DND-41 (cell line): ENCODE measurements around the gene ARL5B.

ENCODE experiments used
- ATAC-seq: fragments of 200-7000 bp; cut with Tn5 transposase; 3 replicates; pipeline ENCODE4 v1.9.1; 2021; ENCODE audit warnings: low read depth; ENCODE audit not compliant: insufficient read depth
- DNase-seq: peaks from one replicate; pipeline ENCODE4 v3.0.0-alpha.2; 2020
- H2AFZ ChIP-seq: 2 replicates; pipeline ENCODE4 v1.6.0; 2012; ENCODE audit warnings: low read depth, low read length
- H3K27ac ChIP-seq: 2 replicates; pipeline ENCODE4 v1.5.1; 2012; ENCODE audit warnings: low read length, inconsistent platforms
- H3K27me3 ChIP-seq: fragments of 200-600 bp; sonication (generic); 2 replicates; pipeline ENCODE4 v1.6.0; 2012; ENCODE audit warnings: low read length, mild to moderate bottlenecking, inconsistent platforms; ENCODE audit not compliant: insufficient read depth, poor library complexity
- H3K36me3 ChIP-seq: 2 replicates; pipeline ENCODE4 v1.5.1; 2012; ENCODE audit warnings: low read length, inconsistent platforms; ENCODE audit not compliant: insufficient read depth
- H3K4me1 ChIP-seq: 2 replicates; pipeline ENCODE4 v1.5.1; 2012; ENCODE audit warnings: mild to moderate bottlenecking, low read length; ENCODE audit not compliant: insufficient read depth
- H3K4me2 ChIP-seq: 2 replicates; pipeline ENCODE4 v1.6.0; 2012; ENCODE audit warnings: mild to moderate bottlenecking, moderate library complexity, low read length, inconsistent platforms; ENCODE audit not compliant: insufficient read depth
- H3K4me3 ChIP-seq, 2 experiments: fragments of 200-600 bp in 1 of 2; shearing (Covaris generic) in 1 of 2; 2 replicates each; pipeline ENCODE4 v1.5.1; 2012 to 2016; ENCODE audit warnings: inconsistent platforms in 2 of 2, low read length in 2 of 2, mild to moderate bottlenecking in 2 of 2, low read depth in 1 of 2, moderate library complexity in 1 of 2
- H3K79me2 ChIP-seq: 2 replicates; pipeline ENCODE4 v1.6.0; 2012; ENCODE audit warnings: low read length, inconsistent platforms; ENCODE audit not compliant: insufficient read depth
- H3K9ac ChIP-seq: 2 replicates; pipeline ENCODE4 v1.6.0; 2012; ENCODE audit warnings: low read depth, mild to moderate bottlenecking, inconsistent platforms, low read length, moderate library complexity
- H3K9me3 ChIP-seq: 2 replicates; pipeline ENCODE4 v1.5.1; 2012; ENCODE audit warnings: low read length, moderate library complexity, mild to moderate bottlenecking, inconsistent platforms; ENCODE audit not compliant: insufficient read depth, severe bottlenecking
- H4K20me1 ChIP-seq: 2 replicates; pipeline ENCODE4 v1.6.0; 2012; ENCODE audit warnings: low read length; ENCODE audit not compliant: insufficient read depth
- CTCF ChIP-seq: IDR thresholded peaks from 2 replicates; pipeline ENCODE4 v1.5.1; 2012; ENCODE audit warnings: borderline replicate concordance, low read length, moderate library complexity, mild to moderate bottlenecking; ENCODE audit not compliant: poor library complexity, severe bottlenecking; ENCODE audit errors: extremely low read depth
- EZH2 ChIP-seq: IDR thresholded peaks from 3 replicates; pipeline ENCODE4 v1.6.1; 2012; ENCODE audit warnings: borderline replicate concordance, low read depth, mild to moderate bottlenecking, moderate library complexity, low read length, inconsistent platforms; ENCODE audit not compliant: severe bottlenecking

The ARL5B gene

GRCh38 chr10:18666810-18667209 lies 7.6 kb downstream of the ARL5B start:
- ATAC-seq (no peak), DNase-seq (no peak)
- no peak for TF ChIP-seq EZH2
- no peak for TF ChIP-seq CTCF
- no peak overlapping the region for H3K4me2 ChIP-seq
- H3K9ac ChIP-seq: no peak overlapping the region
- H3K4me3 ChIP-seq: no peak overlapping the region
- H3K27me3 ChIP-seq: no peaks in the 10 kb centered on the region
- peaks cover 50% of the 10 kb centered on the region for H4K20me1 ChIP-seq
- no peaks in the 10 kb centered on the region for H3K9me3 ChIP-seq
- H3K4me1 ChIP-seq: peaks cover 7% of the 10 kb centered on the region
- H3K79me2 ChIP-seq: peaks cover 80% of the 10 kb centered on the region
- peaks cover 55% of the 10 kb centered on the region for H3K36me3 ChIP-seq
- no peak overlapping the region for H2AFZ ChIP-seq
- no peak overlapping the region for H3K27ac ChIP-seq

- no peak overlapping the region for H3K27ac ChIP-seq
- peaks cover 46% of the 10 kb centered on the region for H4K20me1 ChIP-seq
- no peak overlapping the region for H3K4me3 ChIP-seq
- DNase-seq (no peak), ATAC-seq (no peak)
- no peak overlapping the region for H3K9ac ChIP-seq
- no peaks in the 10 kb centered on the region for H3K9me3 ChIP-seq
- no peak overlapping the region for H3K4me2 ChIP-seq
- TF ChIP-seq EZH2 (no peak), CTCF (no peak)
- H2AFZ ChIP-seq: no peak overlapping the region
- peaks cover 61% of the 10 kb centered on the region for H3K36me3 ChIP-seq
- no peaks in the 10 kb centered on the region for H3K4me1 ChIP-seq
- H3K79me2 ChIP-seq: peaks cover 67% of the 10 kb centered on the region
- H3K27me3 ChIP-seq: no peaks in the 10 kb centered on the region
Observed at GRCh38 chr10:18668026-18668425, 8.8 kb downstream of the ARL5B start.

- Histone ChIP-seq H3K27me3 (no peaks in the 10 kb centered on the region), H3K79me2 (peaks cover 5% of the 10 kb centered on the region), H3K9ac (no peak overlapping the region), H3K4me1 (no peaks in the 10 kb centered on the region), H4K20me1 (no peaks in the 10 kb centered on the region), H3K4me3 (no peak overlapping the region), H3K4me2 (no peak overlapping the region), H3K9me3 (no peaks in the 10 kb centered on the region), H3K27ac (no peak overlapping the region), H2AFZ (no peak overlapping the region), H3K36me3 (peaks cover 63% of the 10 kb centered on the region)
- no peak for ATAC-seq
- DNase-seq: no peak
- TF ChIP-seq CTCF: no peak
- TF ChIP-seq EZH2: no peak
Observed at GRCh38 chr10:18675086-18675801, 16.0 kb downstream of the ARL5B start.
